Subcutaneous abdominal adipose tissue (tissue), 5 donors: Measurements from ENCODE around the gene PACRG.

ENCODE experiments used
- H3K27ac ChIP-seq: one replicate; pipeline ENCODE4 v1.7.0; 2013; ENCODE audit warnings: low read depth, mild to moderate bottlenecking, inconsistent platforms, low read length, moderate library complexity
- H3K27me3 ChIP-seq, 5 donors: one replicate each; pipeline ENCODE4 v1.7.0; 2013; ENCODE audit warnings: low read length in 5 of 5, inconsistent platforms in 1 of 5; ENCODE audit not compliant: control insufficient read depth in 5 of 5, insufficient read depth in 4 of 5
- H3K36me3 ChIP-seq, 5 donors: one replicate each; pipeline ENCODE4 v1.7.0; 2013; ENCODE audit warnings: low read length in 5 of 5; ENCODE audit not compliant: control insufficient read depth in 5 of 5, insufficient read depth in 5 of 5
- H3K4me1 ChIP-seq, 5 donors: one replicate each; pipeline ENCODE4 v1.7.0; 2013; ENCODE audit warnings: low read length in 5 of 5, mild to moderate bottlenecking in 3 of 5, moderate library complexity in 1 of 5; ENCODE audit not compliant: control insufficient read depth in 5 of 5, insufficient read depth in 5 of 5
- H3K4me3 ChIP-seq, 5 donors: one replicate each; pipeline ENCODE4 v1.7.0; 2013; ENCODE audit warnings: low read length in 5 of 5, low read depth in 1 of 5
- H3K9ac ChIP-seq, 5 donors: one replicate each; pipeline ENCODE4 v1.7.0; 2013; ENCODE audit warnings: low read length in 5 of 5, mild to moderate bottlenecking in 4 of 5, moderate library complexity in 3 of 5
- H3K9me3 ChIP-seq, 5 donors: one replicate each; pipeline ENCODE4 v1.7.0; 2013; ENCODE audit warnings: low read length in 5 of 5; ENCODE audit not compliant: control insufficient read depth in 5 of 5
- donor health status: healthy.
- donor health status: healthy.
- donor health status: healthy.
- donor health status: healthy.
- donor health status: healthy.

PACRG gene

GRCh38 chr6:163341224-163342061 is 613.7 kb downstream of the PACRG start:
- Histone ChIP-seq H3K27ac (peak overlapping the region; percentile 77), H3K9ac (peak overlapping the region in 1 of 5 donors; percentile 48), H3K36me3 (no peaks in the 10 kb centered on the region), H3K27me3 (no peaks in the 10 kb centered on the region), H3K4me1 (peaks cover 7 to 47% (median 33%) of the 10 kb centered on the region in 5 donors), H3K4me3 (peak overlapping the region in 1 of 5 donors; percentile 6), H3K9me3 (no peaks in the 10 kb centered on the region)

DNA sequence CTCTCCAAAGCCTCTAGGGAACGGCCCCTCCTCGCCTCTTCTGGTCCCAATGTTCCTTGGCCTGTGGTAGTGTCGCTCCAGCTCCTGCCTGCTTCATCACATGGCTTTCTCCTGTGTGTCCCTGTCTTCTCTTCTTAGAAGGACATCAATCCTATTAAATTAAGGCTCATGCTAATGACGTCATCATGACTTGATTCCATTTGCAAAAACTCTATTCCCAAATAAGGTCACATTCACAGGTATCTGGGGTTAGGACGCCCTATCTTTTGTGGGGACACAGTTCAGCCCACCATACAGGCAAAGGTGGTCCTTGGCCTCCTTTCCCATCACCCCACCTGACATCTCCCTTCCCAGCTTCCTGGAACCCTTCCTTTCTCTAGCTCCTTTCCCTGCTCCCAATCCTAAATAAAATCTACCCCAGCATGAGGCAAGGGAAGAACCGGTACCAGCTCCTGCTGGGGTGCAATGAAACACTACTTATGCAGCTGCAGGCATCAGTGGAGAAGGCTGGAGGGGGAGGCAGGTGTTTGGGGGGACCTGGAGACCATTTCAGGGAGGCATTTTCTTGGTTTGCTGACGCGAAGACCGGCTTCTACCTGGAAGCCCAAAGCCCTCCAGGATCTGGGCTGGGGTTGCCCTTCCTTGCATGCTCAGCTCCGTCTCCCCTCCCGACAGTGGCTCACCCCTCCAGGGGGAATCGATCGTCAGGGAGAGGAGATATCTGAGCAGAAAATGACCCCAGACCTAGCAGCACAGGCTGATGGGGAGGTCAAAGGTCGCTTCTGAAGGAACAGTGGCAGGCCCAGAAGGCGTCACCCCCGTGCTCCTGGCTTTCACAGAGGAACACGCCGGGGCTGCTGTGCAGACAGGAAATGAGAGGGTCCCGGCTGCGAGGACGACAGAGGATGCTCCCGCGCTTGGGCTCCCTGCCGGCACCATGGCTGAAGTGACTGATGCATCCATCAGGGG is 615.1 kb downstream of the PACRG start:
- no peaks in the 10 kb centered on the region for H3K27me3 ChIP-seq
- no peaks in the 10 kb centered on the region for H3K36me3 ChIP-seq
- H3K4me3 ChIP-seq, result no peak overlapping the region
- H3K9ac ChIP-seq, result no peak overlapping the region
- peaks cover 5 to 42% (median 33%) of the 10 kb centered on the region in 5 donors for H3K4me1 ChIP-seq
- no peaks in the 10 kb centered on the region for H3K9me3 ChIP-seq
- peak overlapping the region; percentile 77 for H3K27ac ChIP-seq

- no peaks in the 10 kb centered on the region for H3K36me3 ChIP-seq
- H3K4me3 ChIP-seq, result no peak overlapping the region
- peaks cover 5 to 40% (median 33%) of the 10 kb centered on the region in 5 donors for H3K4me1 ChIP-seq
- H3K27ac ChIP-seq, result peak overlapping the region; percentile 77
- no peaks in the 10 kb centered on the region for H3K9me3 ChIP-seq
- H3K27me3 ChIP-seq, result no peaks in the 10 kb centered on the region
- no peak overlapping the region for H3K9ac ChIP-seq
Measured at GRCh38 chr6:163343609-163344008, 615.8 kb downstream of the PACRG start.

DNA sequence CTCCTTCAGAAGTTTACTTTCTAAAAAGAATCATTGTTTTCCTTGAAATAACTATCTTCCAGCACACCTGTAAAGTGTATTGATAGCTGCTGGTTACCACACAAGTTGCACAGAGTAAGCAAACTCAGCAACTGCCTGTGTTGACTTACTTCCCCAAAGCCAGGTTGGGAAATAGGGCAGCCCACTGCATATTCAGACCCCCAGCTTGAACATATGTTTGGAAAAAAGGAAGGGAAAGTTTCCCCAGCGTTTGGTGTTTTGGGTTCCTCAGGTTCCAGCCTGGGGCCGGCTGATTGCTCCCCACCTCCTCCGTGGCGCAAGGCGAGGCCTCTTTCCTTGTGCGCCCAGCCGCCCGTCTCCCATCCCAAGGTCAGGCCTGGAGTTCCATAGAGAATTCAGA is 616.6 kb downstream of the PACRG start:
- Histone ChIP-seq H3K27ac (no peak overlapping the region), H3K36me3 (no peaks in the 10 kb centered on the region), H3K27me3 (no peaks in the 10 kb centered on the region), H3K4me3 (no peak overlapping the region), H3K9me3 (no peaks in the 10 kb centered on the region), H3K4me1 (peaks cover 5 to 35% (median 33%) of the 10 kb centered on the region in 5 donors), H3K9ac (no peak overlapping the region)

GRCh38 chr6:163345931-163346330 is 618.2 kb downstream of the PACRG start:
- H3K9me3 ChIP-seq, result no peaks in the 10 kb centered on the region
- no peak overlapping the region for H3K27ac ChIP-seq
- H3K4me1 ChIP-seq, result peaks cover 5 to 35% (median 33%) of the 10 kb centered on the region in 5 donors
- H3K4me3 ChIP-seq, result no peak overlapping the region
- H3K27me3 ChIP-seq, result no peaks in the 10 kb centered on the region
- no peak overlapping the region for H3K9ac ChIP-seq
- H3K36me3 ChIP-seq, result no peaks in the 10 kb centered on the region

- H3K9ac ChIP-seq, result no peak overlapping the region
- no peak overlapping the region for H3K27ac ChIP-seq
- no peaks in the 10 kb centered on the region for H3K36me3 ChIP-seq
- no peaks in the 10 kb centered on the region for H3K27me3 ChIP-seq
- H3K9me3 ChIP-seq, result no peaks in the 10 kb centered on the region
- H3K4me1 ChIP-seq, result peaks cover 5 to 30% (median 29%) of the 10 kb centered on the region in 5 donors
- H3K4me3 ChIP-seq, result no peak overlapping the region
Measured at GRCh38 chr6:163346497-163346961, 618.8 kb downstream of the PACRG start.

DNA sequence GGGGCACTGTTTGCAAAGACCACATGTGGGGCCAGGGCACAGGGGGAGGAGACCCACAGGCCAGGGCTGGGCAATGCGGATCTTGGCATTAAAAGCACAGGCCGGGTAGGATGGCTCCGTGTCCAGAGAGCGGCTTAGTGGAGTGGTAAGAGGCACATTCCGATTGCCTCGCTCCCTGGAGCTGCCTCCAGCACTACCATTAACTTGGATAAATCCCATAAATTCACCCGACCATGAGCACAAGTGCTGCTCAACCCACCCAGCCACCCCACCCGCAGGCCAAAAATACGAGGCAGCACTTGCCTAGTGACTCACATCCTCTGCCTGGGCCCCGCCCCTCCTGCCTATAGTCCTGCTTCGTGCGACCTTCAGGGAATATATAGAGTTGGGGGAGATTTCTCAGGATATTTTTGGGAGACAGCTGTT is 619.3 kb downstream of the PACRG start:
- no peaks in the 10 kb centered on the region for H3K9me3 ChIP-seq
- no peak overlapping the region for H3K27ac ChIP-seq
- H3K4me1 ChIP-seq, result peaks cover 2 to 25% (median 24%) of the 10 kb centered on the region in 5 donors
- H3K36me3 ChIP-seq, result no peaks in the 10 kb centered on the region
- no peak overlapping the region for H3K9ac ChIP-seq
- no peak overlapping the region for H3K4me3 ChIP-seq
- no peaks in the 10 kb centered on the region for H3K27me3 ChIP-seq

DNA sequence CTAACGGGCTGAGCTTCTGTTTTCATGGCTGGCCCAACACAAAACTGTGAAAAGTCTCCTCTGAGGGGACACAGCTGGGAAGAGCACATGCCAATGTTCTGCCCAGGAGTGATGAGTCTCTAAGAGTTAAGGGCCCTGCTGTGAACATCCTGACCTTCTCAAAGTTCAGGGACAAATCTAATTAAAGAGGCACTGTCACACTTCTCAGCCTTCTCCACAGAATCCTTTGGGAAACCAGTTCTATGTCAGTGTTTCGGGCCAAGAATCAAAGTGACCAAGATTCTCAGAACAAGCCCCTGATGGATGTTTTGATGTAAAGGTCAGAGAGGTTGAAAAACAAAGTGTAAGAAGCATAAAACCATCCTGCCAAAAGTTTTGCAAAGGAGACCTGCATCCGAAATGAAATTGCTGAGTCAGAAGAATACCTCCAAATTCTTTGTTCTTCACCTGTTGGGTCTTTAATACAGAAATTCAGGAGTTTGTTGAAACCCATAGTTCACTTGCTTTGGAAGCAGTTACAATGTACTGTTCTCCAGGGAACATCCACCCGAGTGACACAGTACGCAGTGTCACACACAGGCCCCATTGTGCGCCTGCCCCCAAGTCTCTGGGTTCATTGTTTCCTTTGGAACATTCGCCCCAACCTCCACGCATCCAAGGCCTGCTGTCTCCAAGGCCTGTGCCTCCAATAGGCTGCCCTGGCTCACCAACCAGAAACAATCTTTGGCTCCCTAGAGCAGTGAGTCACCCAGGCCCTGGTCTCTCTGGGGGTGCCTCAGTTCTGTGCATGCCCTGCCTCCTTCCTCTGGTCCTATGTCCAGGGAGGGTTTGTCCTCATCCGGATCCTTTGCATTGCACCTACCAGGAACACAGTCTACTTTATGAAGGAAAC is 621.3 kb downstream of the PACRG start:
- no peaks in the 10 kb centered on the region for H3K9me3 ChIP-seq
- H3K36me3 ChIP-seq, result no peaks in the 10 kb centered on the region
- no peak overlapping the region for H3K4me3 ChIP-seq
- no peaks in the 10 kb centered on the region for H3K27me3 ChIP-seq
- H3K4me1 ChIP-seq, result peaks cover 0 to 16% (median 8%) of the 10 kb centered on the region in 5 donors
- H3K27ac ChIP-seq, result no peak overlapping the region
- no peak overlapping the region for H3K9ac ChIP-seq

- H3K27ac ChIP-seq, result no peak overlapping the region
- H3K36me3 ChIP-seq, result no peaks in the 10 kb centered on the region
- peaks cover 2 to 17% (median 11%) of the 10 kb centered on the region in 5 donors for H3K4me1 ChIP-seq
- no peaks in the 10 kb centered on the region for H3K9me3 ChIP-seq
- H3K9ac ChIP-seq, result no peak overlapping the region
- H3K4me3 ChIP-seq, result no peak overlapping the region
- H3K27me3 ChIP-seq, result no peaks in the 10 kb centered on the region
Measured at GRCh38 chr6:163349696-163350095, 621.9 kb downstream of the PACRG start.
